ENCODE data around the gene TRIM68. TPM values are rescaled to one million over a fixed set of nuclear protein-coding genes. Genes with fewer than 3 reads are reported as not detected.

Gene TRIM68
- total and polyA plus RNA-seq, 10 donors: 3.4 to 22.9 (median 16.3) TPM

DNA sequence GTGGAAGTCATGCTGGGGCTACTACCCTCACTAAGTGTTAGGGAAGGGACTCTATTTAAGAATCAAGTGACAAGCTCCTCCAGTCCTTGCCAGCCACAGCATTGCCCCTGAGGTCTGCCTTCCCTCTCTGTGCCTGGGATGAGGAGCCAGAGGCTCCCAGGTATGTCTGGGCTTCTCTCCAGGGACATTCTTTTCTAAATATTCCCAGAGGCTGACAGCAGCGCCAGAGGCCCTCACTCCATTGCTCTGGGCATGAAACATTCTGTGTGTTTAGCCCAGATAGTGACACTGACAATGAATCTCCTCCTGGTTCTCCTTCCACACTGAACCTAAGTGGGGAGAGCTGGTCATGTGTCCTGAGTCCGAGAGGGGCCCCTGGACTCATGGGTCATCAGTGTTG is 37.9 kb upstream of the TRIM68 start:
- TF ChIP-seq POLR2A (IDR thresholded peaks at IDR 0.05) (no peak), POLR2AphosphoS5 (IDR thresholded peaks at IDR 0.05) (no peak)
- TF ChIP-seq, protein P1, sequence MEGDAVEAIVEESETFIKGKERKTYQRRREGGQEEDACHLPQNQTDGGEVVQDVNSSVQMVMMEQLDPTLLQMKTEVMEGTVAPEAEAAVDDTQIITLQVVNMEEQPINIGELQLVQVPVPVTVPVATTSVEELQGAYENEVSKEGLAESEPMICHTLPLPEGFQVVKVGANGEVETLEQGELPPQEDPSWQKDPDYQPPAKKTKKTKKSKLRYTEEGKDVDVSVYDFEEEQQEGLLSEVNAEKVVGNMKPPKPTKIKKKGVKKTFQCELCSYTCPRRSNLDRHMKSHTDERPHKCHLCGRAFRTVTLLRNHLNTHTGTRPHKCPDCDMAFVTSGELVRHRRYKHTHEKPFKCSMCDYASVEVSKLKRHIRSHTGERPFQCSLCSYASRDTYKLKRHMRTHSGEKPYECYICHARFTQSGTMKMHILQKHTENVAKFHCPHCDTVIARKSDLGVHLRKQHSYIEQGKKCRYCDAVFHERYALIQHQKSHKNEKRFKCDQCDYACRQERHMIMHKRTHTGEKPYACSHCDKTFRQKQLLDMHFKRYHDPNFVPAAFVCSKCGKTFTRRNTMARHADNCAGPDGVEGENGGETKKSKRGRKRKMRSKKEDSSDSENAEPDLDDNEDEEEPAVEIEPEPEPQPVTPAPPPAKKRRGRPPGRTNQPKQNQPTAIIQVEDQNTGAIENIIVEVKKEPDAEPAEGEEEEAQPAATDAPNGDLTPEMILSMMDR (IDR thresholded peaks at IDR 0.05 in 8 of 11, conservative IDR thresholded peaks at IDR 0.05 in 3 of 11): no peak
- 74 to 92% (median 79%) methylated on average over 2 of the region's 2 CpGs for WGBS, 5 donors
- H3K4me3 ChIP-seq: no peak overlapping the region
- H3K36me3 ChIP-seq: no peaks in the 10 kb centered on the region
- no peaks in the 10 kb centered on the region for H3K4me1 ChIP-seq
- no peak for DNase-seq
- H3K27ac ChIP-seq: no peak overlapping the region
- no peaks in the 10 kb centered on the region for H3K9me3 ChIP-seq
- peaks cover 0 to 17% (median 0%) of the 10 kb centered on the region in 7 donors for H3K27me3 ChIP-seq (replicated peaks in 1 of 7)
- intact Hi-C loops (cut with DNase I; ENCODE audit: low total_unique reads): loop anchor here (10.0 kb wide), 1 partner anchor 369 kb away; no protein-coding TSS in a partner anchor

DNA sequence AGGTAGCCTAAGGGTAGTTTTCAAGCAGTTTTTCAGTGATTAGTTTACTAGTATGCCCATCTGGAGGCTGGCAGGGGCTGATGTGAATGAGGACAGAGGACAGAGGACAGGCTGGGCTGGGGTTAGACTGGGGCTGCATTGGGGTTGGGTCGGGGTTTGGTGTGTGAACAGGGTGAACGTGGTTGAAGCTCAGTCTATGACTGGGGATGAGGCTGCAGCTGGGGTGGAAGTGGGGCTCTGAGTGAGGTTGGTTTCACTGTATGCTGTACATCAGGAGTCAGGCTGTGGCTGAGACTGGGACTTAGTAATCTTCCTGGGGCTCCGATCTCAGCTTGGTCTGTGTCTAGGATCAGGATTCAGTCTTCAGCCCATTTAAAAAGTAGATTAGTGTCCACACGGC is 36.2 kb upstream of the TRIM68 start:
- no peak overlapping the region for H3K27ac ChIP-seq
- H3K27me3 ChIP-seq (replicated peaks in 1 of 7): peaks cover 0 to 17% (median 0%) of the 10 kb centered on the region in 7 donors
- no peak for DNase-seq
- intact Hi-C loops (cut with DNase I; ENCODE audit: low total_unique reads): loop anchor here (10.0 kb wide), 1 partner anchor 371 kb away; no protein-coding TSS in a partner anchor
- H3K9me3 ChIP-seq: no peaks in the 10 kb centered on the region
- no peak overlapping the region for H3K4me3 ChIP-seq
- H3K4me1 ChIP-seq: no peaks in the 10 kb centered on the region
- H3K36me3 ChIP-seq: no peaks in the 10 kb centered on the region
- TF ChIP-seq POLR2AphosphoS5 (IDR thresholded peaks at IDR 0.05): no peak
- TF ChIP-seq, protein P1 (IDR thresholded peaks at IDR 0.05 in 8 of 11, conservative IDR thresholded peaks at IDR 0.05 in 3 of 11): no peak
- TF ChIP-seq POLR2A (IDR thresholded peaks at IDR 0.05): no peak
- 62 to 79% (median 71%) methylated on average over 4 of the region's 4 CpGs for WGBS, 5 donors

DNA sequence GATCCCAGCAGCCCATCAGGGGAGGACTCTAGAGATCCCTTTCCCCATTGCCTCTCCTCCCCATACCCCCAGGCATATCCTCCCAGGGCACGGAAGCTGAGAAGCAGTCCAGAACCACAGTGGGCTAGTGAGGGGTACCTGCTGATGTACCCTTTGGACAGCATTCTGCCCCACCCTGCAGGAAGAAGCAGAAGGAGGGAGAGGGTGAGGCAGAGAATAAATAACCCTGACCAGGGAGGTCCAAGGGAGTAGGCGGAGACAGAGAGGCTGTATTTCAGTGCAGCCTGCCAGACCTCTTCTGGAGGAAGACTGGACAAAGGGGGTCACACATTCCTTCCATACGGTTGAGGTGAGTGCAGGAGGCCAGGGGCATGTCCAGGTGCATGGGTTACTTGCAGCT is 35.7 kb upstream of the TRIM68 start, which contains the start of gene OR51E1:
Gene OR51E1, plus strand, starts transcription at position 301 of the 400 bp plus-strand sequence. CDS start 8,545 bp downstream, outside the sequence.
- DNase-seq: no peak
- Histone ChIP-seq H3K27ac (no peak within 1 kb of the TSS), H3K4me3 (no peak within 1 kb of the TSS), H3K36me3 (no peaks in the 10 kb centered on the region), H3K27me3 (replicated peaks in 1 of 7) (peaks cover 0 to 17% (median 0%) of the 10 kb centered on the region in 7 donors), H3K9me3 (no peaks in the 10 kb centered on the region), H3K4me1 (no peaks in the 10 kb centered on the region)
- TF ChIP-seq, protein P1 (IDR thresholded peaks at IDR 0.05 in 8 of 11, conservative IDR thresholded peaks at IDR 0.05 in 3 of 11): no peak
- TF ChIP-seq POLR2A (IDR thresholded peaks at IDR 0.05) (no peak), POLR2AphosphoS5 (IDR thresholded peaks at IDR 0.05) (no peak)
- 69 to 93% (median 82%) methylated on average over 3 of the region's 3 CpGs for WGBS, 5 donors
- intact Hi-C loops (cut with DNase I; ENCODE audit: low total_unique reads): loop anchor here (10.0 kb wide), 1 partner anchor 371 kb away; no protein-coding TSS in a partner anchor

DNA sequence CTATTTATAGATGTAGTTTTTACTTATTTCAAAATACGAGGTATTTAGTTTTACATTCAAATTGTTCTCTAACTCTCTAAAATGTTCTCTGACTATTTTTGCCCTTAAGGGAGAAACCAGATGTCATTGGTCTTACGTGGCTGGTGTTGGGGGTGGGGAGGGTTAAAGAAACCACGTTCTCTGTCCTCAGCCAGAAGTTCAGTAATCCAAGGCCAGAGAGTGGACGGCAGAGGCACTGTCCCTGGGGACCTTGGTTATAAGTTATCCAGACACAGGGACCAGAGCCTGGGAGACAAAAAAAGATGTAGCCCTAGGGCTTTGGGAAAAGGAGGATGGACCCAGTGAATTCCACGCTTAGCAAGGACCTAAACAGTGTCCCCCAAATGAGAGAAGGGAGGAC is 35.0 kb upstream of the TRIM68 start:
- 26 to 66% (median 39%) methylated on average over 5 of the region's 5 CpGs for WGBS, 5 donors

More for the DNA sequence above, 35.0 kb upstream of the TRIM68 start:
- DNase-seq: no peak
- intact Hi-C loops (cut with DNase I; ENCODE audit: low total_unique reads): loop anchor here (10.0 kb wide), 1 partner anchor 372 kb away; no protein-coding TSS in a partner anchor
- H3K27ac ChIP-seq: no peak overlapping the region
- no peak for TF ChIP-seq POLR2A (IDR thresholded peaks at IDR 0.05)
- TF ChIP-seq, protein P1 (IDR thresholded peaks at IDR 0.05 in 8 of 11, conservative IDR thresholded peaks at IDR 0.05 in 3 of 11): no peak
- TF ChIP-seq POLR2AphosphoS5 (IDR thresholded peaks at IDR 0.05): no peak
- no peak overlapping the region for H3K4me3 ChIP-seq
- peaks cover 0 to 17% (median 0%) of the 10 kb centered on the region in 7 donors for H3K27me3 ChIP-seq (replicated peaks in 1 of 7)
- H3K36me3 ChIP-seq: no peaks in the 10 kb centered on the region
- no peaks in the 10 kb centered on the region for H3K9me3 ChIP-seq
- no peaks in the 10 kb centered on the region for H3K4me1 ChIP-seq

All from spleen (tissue), 11 donors.